SK-N-SH treated with all-trans-retinoic acid at 6 μM for 48 hours (cell line): ENCODE data around the gene PPP1R1C.

Source experiments
- ATAC-seq: fragments of 200-7000 bp; cut with Tn5 transposase; 3 replicates; pipeline ENCODE4 v1.9.1; 2020; ENCODE audit warnings: mild to moderate bottlenecking, moderate library complexity
- ARNTL ChIP-seq: fragments of 450-650 bp; formaldehyde crosslinking; IDR thresholded peaks from 2 replicates; pipeline ENCODE4 v1.5.0; 2020; ENCODE audit warnings: low read depth, mild to moderate bottlenecking, moderate library complexity, borderline replicate concordance
- BACH2 ChIP-seq: fragments of 250-450 bp; sonication (Bioruptor Pico); IDR thresholded peaks from 2 replicates; pipeline ENCODE4 v1.9.0; 2021; ENCODE audit warnings: mild to moderate bottlenecking, borderline replicate concordance
- CREB5 ChIP-seq: fragments of 250-450 bp; sonication (Bioruptor Pico); IDR thresholded peaks from 2 replicates; pipeline ENCODE4 v1.5.1; 2020; ENCODE audit warnings: low read depth, mild to moderate bottlenecking, moderate library complexity
- ESRRG ChIP-seq: fragments of 250-450 bp; sonication (Bioruptor Pico); IDR thresholded peaks from 2 replicates; pipeline ENCODE4 v1.6.1; 2021; ENCODE audit warnings: mild to moderate bottlenecking
- ISL1 ChIP-seq: fragments of 250-450 bp; sonication (Bioruptor Pico); IDR thresholded peaks from 2 replicates; pipeline ENCODE4 v2.1.2; 2022; ENCODE audit warnings: mild to moderate bottlenecking, moderate library complexity
- OSR1 ChIP-seq: fragments of 250-450 bp; sonication (Bioruptor Pico); IDR thresholded peaks from 2 replicates; pipeline ENCODE4 v1.8.0; 2022; ENCODE audit warnings: moderate library complexity, mild to moderate bottlenecking, inconsistent platforms
- POU6F1 ChIP-seq: fragments of 250-450 bp; sonication (Bioruptor Pico); IDR thresholded peaks from 2 replicates; pipeline ENCODE4 v1.8.0; 2021; ENCODE audit warnings: low read depth, mild to moderate bottlenecking, moderate library complexity, borderline replicate concordance
- RARB ChIP-seq: fragments of 250-450 bp; sonication (Bioruptor Pico); IDR thresholded peaks from 2 replicates; pipeline ENCODE4 v1.8.0; 2021; ENCODE audit warnings: mild to moderate bottlenecking, moderate library complexity
- SNAI2 ChIP-seq: fragments of 250-450 bp; sonication (Bioruptor Pico); IDR thresholded peaks from 2 replicates; pipeline ENCODE4 v1.5.0; 2020; ENCODE audit warnings: mild to moderate bottlenecking, moderate library complexity
- TCF4 ChIP-seq: fragments of 250-450 bp; sonication (Bioruptor Pico); IDR thresholded peaks from 2 replicates; pipeline ENCODE4 v1.8.0; 2021; ENCODE audit warnings: mild to moderate bottlenecking, moderate library complexity, borderline replicate concordance
- ZC3H10 ChIP-seq: fragments of 250-450 bp; sonication (Bioruptor Pico); IDR thresholded peaks from 2 replicates; pipeline ENCODE4 v1.5.1; 2021; ENCODE audit warnings: mild to moderate bottlenecking, moderate library complexity
- ZFP3 ChIP-seq: fragments of 250-450 bp; sonication (Bioruptor Pico); IDR thresholded peaks from 2 replicates; pipeline ENCODE4 v1.5.0; 2020; ENCODE audit warnings: mild to moderate bottlenecking, moderate library complexity
- ZNF565 ChIP-seq: fragments of 450-650 bp; formaldehyde crosslinking; conservative IDR thresholded peaks from 2 replicates; pipeline ENCODE4 v1.5.0; 2020; ENCODE audit warnings: low read depth, mild to moderate bottlenecking, moderate library complexity
- ZNF70 ChIP-seq: fragments of 450-650 bp; formaldehyde crosslinking; IDR thresholded peaks from 2 replicates; pipeline ENCODE4 v1.5.0; 2020; ENCODE audit warnings: mild to moderate bottlenecking, moderate library complexity
- ZNF8 ChIP-seq: fragments of 450-650 bp; formaldehyde crosslinking; IDR thresholded peaks from 2 replicates; pipeline ENCODE4 v1.5.0; 2020; ENCODE audit warnings: mild to moderate bottlenecking, moderate library complexity
- TF ChIP-seq, protein P1 (sequence below): fragments of 250-450 bp; sonication (Bioruptor Pico); IDR thresholded peaks from 2 replicates; pipeline ENCODE4 v1.5.0; 2020; ENCODE audit warnings: mild to moderate bottlenecking, moderate library complexity
- TF ChIP-seq, protein P2 (sequence below): fragments of 250-450 bp; sonication (Bioruptor Pico); IDR thresholded peaks from 2 replicates; pipeline ENCODE4 v1.8.0; 2020; ENCODE audit warnings: mild to moderate bottlenecking, moderate library complexity, borderline replicate concordance
- TF ChIP-seq, protein P3 (sequence below): fragments of 250-450 bp; sonication (Bioruptor Pico); IDR thresholded peaks from 2 replicates; pipeline ENCODE4 v1.5.1; 2021; ENCODE audit warnings: mild to moderate bottlenecking, moderate library complexity

The PPP1R1C gene

DNA sequence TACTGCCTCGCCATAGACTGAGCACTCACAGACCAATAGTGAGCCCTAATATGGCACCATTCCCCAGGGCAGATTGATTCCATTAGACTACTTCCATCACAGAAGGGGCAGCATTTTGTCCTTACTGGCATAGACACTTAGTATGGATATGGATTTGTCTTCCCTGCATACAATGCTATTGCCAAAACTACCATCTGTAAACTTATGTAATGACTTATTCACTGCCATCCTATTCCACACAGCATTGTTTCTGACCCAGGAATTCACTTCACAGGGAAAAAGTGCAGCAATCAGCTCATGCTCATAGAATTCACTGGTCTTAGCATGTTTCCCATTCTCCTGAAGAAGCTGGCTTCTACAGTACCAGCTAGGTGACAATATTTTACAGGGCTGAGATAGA is 179.0 kb downstream of the PPP1R1C start:
- no peak for TF ChIP-seq ZNF70 (CRISPR knock-in tag)
- TF ChIP-seq TCF4 (CRISPR knock-in tag) = no peak
- TF ChIP-seq RARB (CRISPR knock-in tag) = no peak
- TF ChIP-seq CREB5 (CRISPR knock-in tag) = no peak
- TF ChIP-seq, protein P1, sequence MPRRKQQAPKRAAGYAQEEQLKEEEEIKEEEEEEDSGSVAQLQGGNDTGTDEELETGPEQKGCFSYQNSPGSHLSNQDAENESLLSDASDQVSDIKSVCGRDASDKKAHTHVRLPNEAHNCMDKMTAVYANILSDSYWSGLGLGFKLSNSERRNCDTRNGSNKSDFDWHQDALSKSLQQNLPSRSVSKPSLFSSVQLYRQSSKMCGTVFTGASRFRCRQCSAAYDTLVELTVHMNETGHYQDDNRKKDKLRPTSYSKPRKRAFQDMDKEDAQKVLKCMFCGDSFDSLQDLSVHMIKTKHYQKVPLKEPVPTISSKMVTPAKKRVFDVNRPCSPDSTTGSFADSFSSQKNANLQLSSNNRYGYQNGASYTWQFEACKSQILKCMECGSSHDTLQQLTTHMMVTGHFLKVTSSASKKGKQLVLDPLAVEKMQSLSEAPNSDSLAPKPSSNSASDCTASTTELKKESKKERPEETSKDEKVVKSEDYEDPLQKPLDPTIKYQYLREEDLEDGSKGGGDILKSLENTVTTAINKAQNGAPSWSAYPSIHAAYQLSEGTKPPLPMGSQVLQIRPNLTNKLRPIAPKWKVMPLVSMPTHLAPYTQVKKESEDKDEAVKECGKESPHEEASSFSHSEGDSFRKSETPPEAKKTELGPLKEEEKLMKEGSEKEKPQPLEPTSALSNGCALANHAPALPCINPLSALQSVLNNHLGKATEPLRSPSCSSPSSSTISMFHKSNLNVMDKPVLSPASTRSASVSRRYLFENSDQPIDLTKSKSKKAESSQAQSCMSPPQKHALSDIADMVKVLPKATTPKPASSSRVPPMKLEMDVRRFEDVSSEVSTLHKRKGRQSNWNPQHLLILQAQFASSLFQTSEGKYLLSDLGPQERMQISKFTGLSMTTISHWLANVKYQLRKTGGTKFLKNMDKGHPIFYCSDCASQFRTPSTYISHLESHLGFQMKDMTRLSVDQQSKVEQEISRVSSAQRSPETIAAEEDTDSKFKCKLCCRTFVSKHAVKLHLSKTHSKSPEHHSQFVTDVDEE (CRISPR knock-in tag) = no peak
- TF ChIP-seq, all 23 proteins: peak for 0
- ATAC-seq = no peak

DNA sequence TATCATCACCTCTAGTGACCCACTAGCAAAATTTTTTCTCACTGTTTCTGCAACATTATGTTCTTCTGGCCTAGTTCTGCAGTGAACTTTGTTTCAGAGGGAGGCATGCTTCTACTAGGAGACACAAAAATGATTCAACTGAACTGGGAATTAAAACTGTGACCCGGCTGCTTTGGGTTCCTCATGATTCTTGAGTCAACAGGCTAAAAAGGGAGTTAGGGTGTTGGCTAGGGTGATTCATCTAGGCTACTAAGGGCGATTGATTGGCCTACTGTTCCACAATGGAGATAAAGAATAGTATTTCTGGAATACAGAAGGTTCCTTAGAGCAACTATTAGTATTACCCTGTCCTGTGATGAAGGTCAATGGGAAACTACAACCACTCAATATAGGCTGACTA is 179.5 kb downstream of the PPP1R1C start:
- ATAC-seq = no peak
- no peak for TF ChIP-seq ZC3H10 (CRISPR knock-in tag)
- no peak for TF ChIP-seq ZNF565 (CRISPR knock-in tag)
- no peak for TF ChIP-seq ESRRG (CRISPR knock-in tag)
- TF ChIP-seq, protein P2, sequence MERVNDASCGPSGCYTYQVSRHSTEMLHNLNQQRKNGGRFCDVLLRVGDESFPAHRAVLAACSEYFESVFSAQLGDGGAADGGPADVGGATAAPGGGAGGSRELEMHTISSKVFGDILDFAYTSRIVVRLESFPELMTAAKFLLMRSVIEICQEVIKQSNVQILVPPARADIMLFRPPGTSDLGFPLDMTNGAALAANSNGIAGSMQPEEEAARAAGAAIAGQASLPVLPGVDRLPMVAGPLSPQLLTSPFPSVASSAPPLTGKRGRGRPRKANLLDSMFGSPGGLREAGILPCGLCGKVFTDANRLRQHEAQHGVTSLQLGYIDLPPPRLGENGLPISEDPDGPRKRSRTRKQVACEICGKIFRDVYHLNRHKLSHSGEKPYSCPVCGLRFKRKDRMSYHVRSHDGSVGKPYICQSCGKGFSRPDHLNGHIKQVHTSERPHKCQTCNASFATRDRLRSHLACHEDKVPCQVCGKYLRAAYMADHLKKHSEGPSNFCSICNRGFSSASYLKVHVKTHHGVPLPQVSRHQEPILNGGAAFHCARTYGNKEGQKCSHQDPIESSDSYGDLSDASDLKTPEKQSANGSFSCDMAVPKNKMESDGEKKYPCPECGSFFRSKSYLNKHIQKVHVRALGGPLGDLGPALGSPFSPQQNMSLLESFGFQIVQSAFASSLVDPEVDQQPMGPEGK (CRISPR knock-in tag) = no peak
- TF ChIP-seq, protein P1 (CRISPR knock-in tag) = no peak
- TF ChIP-seq OSR1 (CRISPR knock-in tag) = no peak
- no peak for TF ChIP-seq CREB5 (CRISPR knock-in tag)
- TF ChIP-seq, protein P3, sequence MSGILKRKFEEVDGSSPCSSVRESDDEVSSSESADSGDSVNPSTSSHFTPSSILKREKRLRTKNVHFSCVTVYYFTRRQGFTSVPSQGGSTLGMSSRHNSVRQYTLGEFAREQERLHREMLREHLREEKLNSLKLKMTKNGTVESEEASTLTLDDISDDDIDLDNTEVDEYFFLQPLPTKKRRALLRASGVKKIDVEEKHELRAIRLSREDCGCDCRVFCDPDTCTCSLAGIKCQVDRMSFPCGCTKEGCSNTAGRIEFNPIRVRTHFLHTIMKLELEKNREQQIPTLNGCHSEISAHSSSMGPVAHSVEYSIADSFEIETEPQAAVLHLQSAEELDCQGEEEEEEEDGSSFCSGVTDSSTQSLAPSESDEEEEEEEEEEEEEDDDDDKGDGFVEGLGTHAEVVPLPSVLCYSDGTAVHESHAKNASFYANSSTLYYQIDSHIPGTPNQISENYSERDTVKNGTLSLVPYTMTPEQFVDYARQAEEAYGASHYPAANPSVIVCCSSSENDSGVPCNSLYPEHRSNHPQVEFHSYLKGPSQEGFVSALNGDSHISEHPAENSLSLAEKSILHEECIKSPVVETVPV = no peak
- TF ChIP-seq BACH2 (CRISPR knock-in tag) = no peak
- TF ChIP-seq POU6F1 = no peak
- no peak for TF ChIP-seq ARNTL (CRISPR knock-in tag)
- no peak for TF ChIP-seq SNAI2 (CRISPR knock-in tag)
- TF ChIP-seq, all 23 proteins: peak for 0

- no peak for TF ChIP-seq OSR1 (CRISPR knock-in tag)
- no peak for TF ChIP-seq SNAI2 (CRISPR knock-in tag)
- TF ChIP-seq ZFP3 (CRISPR knock-in tag) = no peak
- no peak for TF ChIP-seq ZNF565 (CRISPR knock-in tag)
- no peak for TF ChIP-seq ISL1 (CRISPR knock-in tag)
- no peak for TF ChIP-seq ZNF8 (CRISPR knock-in tag)
- no peak for ATAC-seq
Measured at GRCh38 chr2:182166406-182166805, 180.8 kb downstream of the PPP1R1C start.
